ENCODE results near the gene PCSK5.

DNA sequence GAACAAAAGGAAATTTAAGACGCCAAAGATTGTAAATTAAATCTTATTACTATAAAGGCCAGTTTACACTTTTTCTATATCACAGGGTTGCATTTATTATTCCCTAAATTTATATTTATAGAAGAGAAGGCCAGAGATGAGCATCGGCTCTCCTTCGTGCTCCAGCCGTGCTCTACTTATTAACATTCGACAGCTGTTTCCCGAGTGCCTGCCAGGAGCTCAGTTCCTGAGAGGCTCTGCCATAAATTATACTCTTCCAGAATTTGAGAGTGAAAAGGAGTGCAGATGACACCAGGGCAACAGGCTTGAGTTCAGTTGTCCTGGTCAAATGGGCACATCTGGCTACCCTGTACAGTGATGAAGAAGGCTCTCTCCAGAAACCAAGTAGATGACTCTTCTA lies 70.1 kb downstream of the PCSK5 start:
- TF ChIP-seq CTCF (IDR thresholded peaks at IDR 0.05; ENCODE audit: insufficient read depth, low read length, poor library complexity, severe bottlenecking) (no peak), EZH2phosphoT487 (conservative IDR thresholded peaks at IDR 0.05; ENCODE audit: low read length) (no peak)
